ENCODE results near the gene LRRC2. TPM values are rescaled to one million over a fixed set of nuclear protein-coding genes. Genes with fewer than 3 reads are reported as not detected.
"Not testable (repeated sequence)": the region's sequence is repeated elsewhere in the genome, so short reads cannot be mapped to it uniquely, and the experiment has no call there.

The LRRC2 gene
- total and polyA plus RNA-seq, 9 of the 15 experiments (the other 6 are each of a cell fraction or from before 2014, with no cell fraction given), result 0.01 to 0.04 (median 0.03) TPM; not detected in 5

GRCh38 chr3:46593274-46593862 lies 27.3 kb upstream of the LRRC2 start:
- CTCF ChIA-PET (ENCODE audit: low intra/inter-chr PET ratio), result no interaction called here

DNA sequence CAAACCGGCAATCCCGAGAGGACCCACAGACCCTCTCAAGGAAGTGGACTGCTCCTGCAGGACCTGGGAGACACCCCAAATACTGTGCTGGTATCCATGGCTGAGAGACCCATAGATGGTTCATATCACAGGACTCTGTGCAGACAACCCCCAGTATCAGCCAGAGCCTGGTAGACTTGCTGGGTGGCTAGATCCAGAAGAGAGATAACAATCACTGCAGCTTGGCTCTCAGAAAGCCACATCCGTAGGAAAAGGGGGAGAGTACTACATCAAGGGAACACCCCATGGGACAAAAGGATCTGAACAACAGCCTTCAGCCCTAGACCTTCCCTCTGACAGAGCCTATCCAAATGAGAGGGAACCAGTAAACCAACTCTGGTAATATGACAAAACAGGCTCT lies 21.2 kb upstream of the LRRC2 start:
- H3K27me3 ChIP-seq (ENCODE audit: control insufficient read depth in 2 of 2, insufficient read depth in 2 of 2, low read length in 2 of 2), result peaks cover 10 to 21% of the 10 kb centered on the region in 2 experiments
- in situ Hi-C loops (cut with MboI); H3K36me3 ChIP-seq (ENCODE audit: control insufficient read depth, insufficient read depth, low read length); H3K4me2 ChIP-seq (ENCODE audit: insufficient read depth, low read length); ATAC-seq; FAIRE-seq; DNase-seq (ENCODE audit: extremely low read depth in 1 of 4, low spot score in 3 of 4); H3K9me1 ChIP-seq (ENCODE audit: control insufficient read depth, insufficient read depth, low read length); H3K9me3 ChIP-seq (replicated peaks; ENCODE audit: control insufficient read depth, insufficient read depth, low read depth, low read length); H4K20me1 ChIP-seq (replicated peaks; ENCODE audit: control insufficient read depth, insufficient read depth, low read length); H3K9ac ChIP-seq (ENCODE audit: insufficient read depth in 1 of 2, low read depth in 2 of 2, low read length in 2 of 2); H3K4me3 ChIP-seq; BruUV-seq (replicated peaks); H3K27ac ChIP-seq (ENCODE audit: extremely low read depth, low read depth, low read length); H3K79me2 ChIP-seq (ENCODE audit: control insufficient read depth, insufficient read depth, low read length); CTCF ChIA-PET (ENCODE audit: low intra/inter-chr PET ratio); H3K4me1 ChIP-seq (replicated peaks in 1 of 2; ENCODE audit: control insufficient read depth in 2 of 2, insufficient read depth in 2 of 2, low read length in 2 of 2); H2AFZ ChIP-seq (ENCODE audit: low read depth, low read length); intact Hi-C loops (cut with micrococcal nuclease): not testable (repeated sequence)
- WGBS (ENCODE audit: insufficient coverage, low coverage, missing lambda C conversion rate), result 2% methylated on average over 3 of the region's 3 CpGs
- TF ChIP-seq ETV1 (tag; conservative IDR thresholded peaks at IDR 0.05; ENCODE audit: low read depth) (peak; percentile 57; the same call in 1 of the 2 replicates), GABPA (tag; conservative IDR thresholded peaks at IDR 0.05; ENCODE audit: low read depth) (peak; percentile 52; the same call in 1 of the 2 replicates), HIVEP1 (CRISPR knock-in tag; IDR thresholded peaks at IDR 0.05) (0 out of 2 replicates have a peak, but pooled peaks have one; percentile 37), OTX1 (CRISPR knock-in tag; IDR thresholded peaks at IDR 0.05) (0 out of 2 replicates have a peak, but pooled peaks have one; percentile 24), SMAD3 (CRISPR knock-in tag; conservative IDR thresholded peaks at IDR 0.05) (0 out of 2 replicates have a peak, but pooled peaks have one; percentile 57)
- TF ChIP-seq, protein P1, sequence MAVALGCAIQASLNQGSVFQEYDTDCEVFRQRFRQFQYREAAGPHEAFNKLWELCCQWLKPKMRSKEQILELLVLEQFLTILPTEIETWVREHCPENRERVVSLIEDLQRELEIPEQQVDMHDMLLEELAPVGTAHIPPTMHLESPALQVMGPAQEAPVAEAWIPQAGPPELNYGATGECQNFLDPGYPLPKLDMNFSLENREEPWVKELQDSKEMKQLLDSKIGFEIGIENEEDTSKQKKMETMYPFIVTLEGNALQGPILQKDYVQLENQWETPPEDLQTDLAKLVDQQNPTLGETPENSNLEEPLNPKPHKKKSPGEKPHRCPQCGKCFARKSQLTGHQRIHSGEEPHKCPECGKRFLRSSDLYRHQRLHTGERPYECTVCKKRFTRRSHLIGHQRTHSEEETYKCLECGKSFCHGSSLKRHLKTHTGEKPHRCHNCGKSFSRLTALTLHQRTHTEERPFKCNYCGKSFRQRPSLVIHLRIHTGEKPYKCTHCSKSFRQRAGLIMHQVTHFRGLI (CRISPR knock-in tag; IDR thresholded peaks at IDR 0.05), result 0 out of 2 replicates have a peak, but pooled peaks have one; percentile 24
- POLR2A ChIA-PET, result interaction anchor here (0.6 to 1.3 kb wide), 3 partner anchors 29 to 180 kb away, joined by 3 to 5 read pairs (median 3); no protein-coding TSS in a partner anchor

More at GRCh38 chr3:46593274-46593862, 27.3 kb upstream of the LRRC2 start:
- in situ Hi-C loops (cut with MboI) (no loop called here), intact Hi-C loops (cut with micrococcal nuclease) (no loop called here)
- no peaks in the 10 kb centered on the region for H3K4me1 ChIP-seq (replicated peaks in 1 of 2; ENCODE audit: control insufficient read depth in 2 of 2, insufficient read depth in 2 of 2, low read length in 2 of 2)
- no TSS peak for BruUV-seq (replicated peaks)
- WGBS (ENCODE audit: insufficient coverage, low coverage, missing lambda C conversion rate), result under 1% methylated on average over 14 of the region's 14 CpGs
- peak; percentile 44; the same call in 2 of the 3 replicates for ATAC-seq
- H3K27me3 ChIP-seq (ENCODE audit: control insufficient read depth in 2 of 2, insufficient read depth in 2 of 2, low read length in 2 of 2), result peaks cover 11 to 25% of the 10 kb centered on the region in 2 experiments
- H3K27ac ChIP-seq (ENCODE audit: extremely low read depth, low read depth, low read length), result no peak overlapping the region
- no peak for TF ChIP-seq CEBPG (CRISPR knock-in tag; IDR thresholded peaks at IDR 0.05)
- TF ChIP-seq CEBPG (tag; conservative IDR thresholded peaks at IDR 0.05 in 1 of 2, IDR thresholded peaks at IDR 0.05 in 1 of 2), result peak; percentile 17 to 47; a peak in 1 of 4 replicates
- no peak for TF ChIP-seq PTRF (tag; IDR thresholded peaks at IDR 0.05)
- peak; percentile 44; the same call in 1 of the 2 replicates for TF ChIP-seq CEBPB (tag; IDR thresholded peaks at IDR 0.05)
- H3K79me2 ChIP-seq (ENCODE audit: control insufficient read depth, insufficient read depth, low read length), result no peaks in the 10 kb centered on the region
- no peak overlapping the region for H3K4me3 ChIP-seq
- no peaks in the 10 kb centered on the region for H3K9me1 ChIP-seq (ENCODE audit: control insufficient read depth, insufficient read depth, low read length)
- H3K9ac ChIP-seq (ENCODE audit: insufficient read depth in 1 of 2, low read depth in 2 of 2, low read length in 2 of 2), result no peak overlapping the region
- no peak for DNase-seq (ENCODE audit: extremely low read depth in 1 of 4, low spot score in 3 of 4)
- H3K9me3 ChIP-seq (replicated peaks; ENCODE audit: control insufficient read depth, insufficient read depth, low read depth, low read length), result no peaks in the 10 kb centered on the region
- POLR2A ChIA-PET, result interaction anchor here (0.7 kb wide), 1 partner anchor 47 kb away, joined by 3 read pairs; no protein-coding TSS in a partner anchor
- H3K36me3 ChIP-seq (ENCODE audit: control insufficient read depth, insufficient read depth, low read length), result no peaks in the 10 kb centered on the region
- no peak overlapping the region for H3K4me2 ChIP-seq (ENCODE audit: insufficient read depth, low read length)
- no peak overlapping the region for H2AFZ ChIP-seq (ENCODE audit: low read depth, low read length)
- H4K20me1 ChIP-seq (replicated peaks; ENCODE audit: control insufficient read depth, insufficient read depth, low read length), result peaks cover 4% of the 10 kb centered on the region; the same call in 1 of the 2 replicates
- no peak for FAIRE-seq
